K562 (cell line): Measurements from ENCODE around the gene RIMKLB.

Experiments
- ATF2 ChIP-seq: sonication (generic); formaldehyde crosslinking; IDR thresholded peaks from 2 replicates; pipeline ENCODE4 v1.8.1; 2022; ENCODE audit warnings: missing genetic modification reagents
- CBX3 ChIP-seq, 2 experiments: IDR thresholded peaks; 1 replicate in 1 of 2; 2 replicates in 1 of 2; pipeline ENCODE4 v1.6.1; 2012; ENCODE audit warnings: inconsistent platforms in 2 of 2, low read length in 2 of 2, borderline replicate concordance in 1 of 2, control low read depth in 1 of 2
- HCFC1 ChIP-seq: IDR thresholded peaks from 2 replicates; pipeline ENCODE4 v1.6.1; 2012; ENCODE audit warnings: low read depth, low read length, improper control_type of control experiment
- PHF8 ChIP-seq: fragments of 200-600 bp; sonication (generic); IDR thresholded peaks from 2 replicates; pipeline ENCODE4 v1.6.1; 2012; ENCODE audit warnings: mixed run types, mild to moderate bottlenecking, inconsistent platforms, low read length, moderate library complexity, borderline replicate concordance
- TF ChIP-seq, protein P1 (sequence below): fragments of 450-650 bp; formaldehyde crosslinking; conservative IDR thresholded peaks from 2 replicates; pipeline ENCODE4 v1.4.0; 2022; ENCODE audit warnings: mild to moderate bottlenecking, missing genetic modification characterization

DNA sequence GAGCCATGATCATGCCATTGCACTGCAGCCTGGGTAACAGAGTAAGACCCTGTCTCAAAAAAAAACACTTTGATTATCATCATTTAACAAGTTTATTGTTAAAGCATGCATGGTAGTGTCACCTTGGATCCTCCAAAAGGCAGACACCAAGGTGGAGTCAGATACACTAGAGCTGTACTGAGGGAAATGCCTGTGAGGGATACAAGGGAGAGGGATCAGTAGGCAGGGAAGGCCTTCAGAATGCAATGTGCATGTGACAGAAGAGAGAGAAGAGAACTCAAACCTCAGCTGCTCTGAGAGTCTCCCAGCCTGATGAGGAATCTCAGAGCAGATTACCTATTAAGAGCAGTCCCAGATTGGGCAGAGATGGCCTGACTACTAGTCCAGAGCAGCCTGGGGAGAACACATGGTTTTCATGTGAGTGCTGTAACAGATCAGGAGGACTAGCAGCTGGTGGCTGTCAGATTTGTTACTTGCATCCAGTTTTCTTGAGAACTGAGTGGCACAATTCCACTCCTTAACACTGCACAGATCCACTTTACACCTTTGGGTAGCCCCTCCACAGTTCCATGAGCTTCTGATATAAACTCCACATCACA is 86.6 kb downstream of the RIMKLB start:
- TF ChIP-seq, protein P1, sequence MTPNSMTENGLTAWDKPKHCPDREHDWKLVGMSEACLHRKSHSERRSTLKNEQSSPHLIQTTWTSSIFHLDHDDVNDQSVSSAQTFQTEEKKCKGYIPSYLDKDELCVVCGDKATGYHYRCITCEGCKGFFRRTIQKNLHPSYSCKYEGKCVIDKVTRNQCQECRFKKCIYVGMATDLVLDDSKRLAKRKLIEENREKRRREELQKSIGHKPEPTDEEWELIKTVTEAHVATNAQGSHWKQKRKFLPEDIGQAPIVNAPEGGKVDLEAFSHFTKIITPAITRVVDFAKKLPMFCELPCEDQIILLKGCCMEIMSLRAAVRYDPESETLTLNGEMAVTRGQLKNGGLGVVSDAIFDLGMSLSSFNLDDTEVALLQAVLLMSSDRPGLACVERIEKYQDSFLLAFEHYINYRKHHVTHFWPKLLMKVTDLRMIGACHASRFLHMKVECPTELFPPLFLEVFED (CRISPR knock-in tag), result no peak
- TF ChIP-seq ATF2 (CRISPR knock-in tag) (no peak), PHF8 (no peak), HCFC1 (no peak), CBX3 (IDR thresholded peaks at IDR 0.05; ENCODE audit: borderline replicate concordance in 1 of 2, low read length in 2 of 2) (no peak)
